Endothelial cell of umbilical vein (primary cell): ENCODE data around the gene METRNL. TPM values are rescaled to one million over a fixed set of nuclear protein-coding genes. Genes with fewer than 3 reads are reported as not detected.

Source experiments
- BruUV-seq: library from RNA; stranded (reverse); fragments of 400-500 nt; replicated peaks from 2 replicates; lab custom pipeline; 2021; lab: Mats Ljungman, UMichigan
- CTCF ChIA-PET: fragments of 300-600, 350-600 bp; sonication (Branson Sonifier 250); formaldehyde crosslinking; loops from one replicate; lab custom pipeline; 2021; ENCODE audit warnings: antibody characterized with exemption, inconsistent platforms; lab: Charles Lee
- POLR2A ChIA-PET: fragments of 300-600, 350-600 bp; sonication (Branson Sonifier 250); formaldehyde crosslinking; loops from one replicate; lab custom pipeline; 2021; ENCODE audit warnings: antibody characterized with exemption, inconsistent platforms; lab: Charles Lee
- DNase-seq: peaks from one replicate; pipeline ENCODE4 v3.0.0-alpha.2; 2011; ENCODE audit warnings: low read depth, low spot score
- FAIRE-seq: peaks from 2 replicates; lab custom pipeline; 2011; peaks lifted over from hg19 to GRCh38; lab: Jason Lieb, UNC
- H2AFZ ChIP-seq: 2 replicates; pipeline ENCODE4 v1.6.0; 2012; ENCODE audit warnings: low read depth, low read length, control low read depth, inconsistent platforms
- H3K27ac ChIP-seq: 2 replicates; pipeline ENCODE4 v1.5.1; 2011; ENCODE audit warnings: low read depth, mild to moderate bottlenecking, control low read depth, low read length, moderate library complexity; ENCODE audit not compliant: insufficient read depth
- H3K27me3 ChIP-seq, 2 experiments: 2 replicates each; pipeline versions ENCODE4 v1.6.0 to v1.6.1; 2011; ENCODE audit warnings: low read length in 2 of 2, mixed read lengths in 1 of 2; ENCODE audit not compliant: control insufficient read depth in 2 of 2, insufficient read depth in 2 of 2
- H3K36me3 ChIP-seq, 2 experiments: 2 replicates in 1 of 2; 3 replicates in 1 of 2; pipeline ENCODE4 v1.5.1; 2011; ENCODE audit warnings: low read length in 2 of 2, mild to moderate bottlenecking in 1 of 2, moderate library complexity in 1 of 2; ENCODE audit not compliant: control insufficient read depth in 2 of 2, insufficient read depth in 2 of 2; ENCODE audit errors: extremely low read depth in 1 of 2
- H3K4me1 ChIP-seq: 3 replicates; pipeline ENCODE4 v1.5.1; 2011; ENCODE audit warnings: mild to moderate bottlenecking, low read length; ENCODE audit not compliant: control insufficient read depth, insufficient read depth; ENCODE audit errors: extremely low read depth
- H3K4me2 ChIP-seq: 2 replicates; pipeline ENCODE4 v1.6.1; 2011; ENCODE audit warnings: low read length, control low read depth, mixed read lengths; ENCODE audit not compliant: insufficient read depth
- H3K4me3 ChIP-seq, 3 experiments: fragments of 200-600 bp in 1 of 3; sonication (generic), shearing (Covaris generic) in 1 of 3; replicated peaks in 1 of 3; 2 replicates each; pipeline ENCODE4 v1.5.1; 2011 to 2016; ENCODE audit warnings: control low read depth in 3 of 3, low read length in 3 of 3, mild to moderate bottlenecking in 2 of 3, inconsistent platforms in 1 of 3, low read depth in 1 of 3, moderate library complexity in 1 of 3; ENCODE audit not compliant: insufficient read depth in 1 of 3
- H3K79me2 ChIP-seq: 2 replicates; pipeline ENCODE4 v1.6.0; 2012; ENCODE audit warnings: low read length, inconsistent platforms; ENCODE audit not compliant: control insufficient read depth, insufficient read depth
- H3K9ac ChIP-seq: replicated peaks from 2 replicates; pipeline ENCODE3; 2011; ENCODE audit warnings: low read length, control low read depth; ENCODE audit not compliant: insufficient read depth; ENCODE audit errors: extremely low read depth
- H3K9me1 ChIP-seq: replicated peaks from 3 replicates; pipeline ENCODE4 v1.6.0; 2011; ENCODE audit warnings: mild to moderate bottlenecking, low read length; ENCODE audit not compliant: control insufficient read depth, insufficient read depth; ENCODE audit errors: extremely low read depth
- H3K9me3 ChIP-seq: replicated peaks from 2 replicates; pipeline ENCODE4 v1.5.1; 2012; ENCODE audit warnings: low read length, inconsistent platforms; ENCODE audit not compliant: control insufficient read depth, insufficient read depth
- H4K20me1 ChIP-seq: replicated peaks from 2 replicates; pipeline ENCODE3; 2011; ENCODE audit warnings: mild to moderate bottlenecking, low read length; ENCODE audit not compliant: control insufficient read depth, insufficient read depth; ENCODE audit errors: extremely low read depth
- EZH2 ChIP-seq: IDR thresholded peaks from 2 replicates; pipeline ENCODE4 v1.6.1; 2012; ENCODE audit warnings: borderline replicate concordance, low read depth, mild to moderate bottlenecking, moderate library complexity, low read length, inconsistent platforms; ENCODE audit not compliant: severe bottlenecking
- FOS ChIP-seq: IDR thresholded peaks from 2 replicates; pipeline ENCODE4 v1.6.1; 2011; ENCODE audit warnings: mild to moderate bottlenecking, low read length, moderate library complexity, borderline replicate concordance; ENCODE audit not compliant: insufficient read depth
- GATA2 ChIP-seq: IDR thresholded peaks from 2 replicates; pipeline ENCODE4 v1.7.0; 2011; ENCODE audit warnings: low read depth, mild to moderate bottlenecking, moderate library complexity, mixed read lengths, low read length; ENCODE audit not compliant: insufficient read length, insufficient read depth
- JUN ChIP-seq: IDR thresholded peaks from 2 replicates; pipeline ENCODE4 v1.6.1; 2011; ENCODE audit warnings: borderline replicate concordance, low read depth; ENCODE audit not compliant: insufficient read length, insufficient read depth
- MYC ChIP-seq: IDR thresholded peaks from one replicate; pipeline ENCODE4 v1.6.1; 2011; ENCODE audit warnings: mild to moderate bottlenecking, low read depth, low read length
- POLR2A ChIP-seq: IDR thresholded peaks from 2 replicates; pipeline ENCODE4 v1.6.1; 2012; ENCODE audit warnings: low read depth, mild to moderate bottlenecking, control low read depth, low read length
- POLR2AphosphoS5 ChIP-seq: IDR thresholded peaks from 2 replicates; pipeline ENCODE4 v1.6.1; 2012; ENCODE audit warnings: low read depth, mild to moderate bottlenecking, control low read depth, low read length, moderate library complexity; ENCODE audit not compliant: insufficient read depth
- dilution Hi-C: fragments of 300-500 bp; cut with MboI; formaldehyde crosslinking; loops from one replicate; pipeline ENCODE4 v1.15.0; 2019; ENCODE audit warnings: low sequenced_read_pairs; ENCODE audit not compliant: extremely low pct_ligation_motif_present
- intact Hi-C: fragments of 100-400 bp; cut with micrococcal nuclease; formaldehyde crosslinking; loops from one replicate; pipeline ENCODE4 v1.10.0; 2022
- polyA plus RNA-seq, 4 experiments: library from polyadenylated mRNA; depleted of rRNA in 3 of 4; stranded (reverse) in 3 of 4; unstranded in 1 of 4; fragments of >200 nt; gene quantifications; 2 replicates each; pipeline versions ENCODE4 v1.2.1 to v1.2.3, GENCODE V29; 2011 to 2012; ENCODE audit warnings: missing spikeins in 1 of 4
- total RNA-seq: library from RNA; stranded (reverse); gene quantifications from 2 replicates; pipeline ENCODE4 v1.2.3, GENCODE V29; 2021
- TF ChIP-seq, protein P1 (sequence below), 2 donors: IDR thresholded peaks; 1 replicate in 1 of 2; 2 replicates in 1 of 2; pipeline ENCODE4 v1.5.1; 2011; ENCODE audit warnings: low read length in 2 of 2, mild to moderate bottlenecking in 2 of 2, moderate library complexity in 2 of 2, control low read depth in 1 of 2, inconsistent platforms in 1 of 2, low read depth in 1 of 2; ENCODE audit not compliant: insufficient read depth in 1 of 2; ENCODE audit errors: extremely low read depth in 1 of 2
- TF ChIP-seq, protein P2 (sequence below): IDR thresholded peaks from 2 replicates; pipeline ENCODE4 v1.6.1; 2011; ENCODE audit not compliant: insufficient read depth, insufficient read length

METRNL gene
- total and polyA plus RNA-seq, 2 donors (not counting 3 experiments of a cell fraction or from before 2014, with no cell fraction given): 29.5 to 54.4 TPM

DNA sequence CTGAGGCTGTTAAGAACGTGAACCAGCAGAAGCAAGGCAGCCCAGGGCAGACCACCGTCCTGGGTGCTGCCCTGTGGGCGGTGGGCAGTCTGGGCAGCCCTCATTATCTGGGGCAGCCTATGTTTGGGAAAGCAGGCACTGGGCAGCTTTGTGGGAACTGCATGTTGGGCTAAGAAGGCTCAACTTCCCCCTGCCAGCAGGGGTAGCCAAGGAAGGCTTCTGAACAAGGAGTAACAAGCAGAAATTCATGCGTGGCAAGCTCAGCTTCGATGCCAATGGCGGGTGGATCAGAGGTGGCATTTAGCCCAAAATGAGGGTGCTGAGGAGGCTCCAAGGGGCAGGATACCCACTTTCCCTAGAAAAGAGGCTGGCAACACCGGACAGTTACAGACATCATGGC is 42.7 kb upstream of the METRNL start:
- H3K4me1 ChIP-seq: no peaks in the 10 kb centered on the region
- no peak overlapping the region for H3K9ac ChIP-seq
- CTCF ChIA-PET: no interaction called here
- TF ChIP-seq, protein P1, sequence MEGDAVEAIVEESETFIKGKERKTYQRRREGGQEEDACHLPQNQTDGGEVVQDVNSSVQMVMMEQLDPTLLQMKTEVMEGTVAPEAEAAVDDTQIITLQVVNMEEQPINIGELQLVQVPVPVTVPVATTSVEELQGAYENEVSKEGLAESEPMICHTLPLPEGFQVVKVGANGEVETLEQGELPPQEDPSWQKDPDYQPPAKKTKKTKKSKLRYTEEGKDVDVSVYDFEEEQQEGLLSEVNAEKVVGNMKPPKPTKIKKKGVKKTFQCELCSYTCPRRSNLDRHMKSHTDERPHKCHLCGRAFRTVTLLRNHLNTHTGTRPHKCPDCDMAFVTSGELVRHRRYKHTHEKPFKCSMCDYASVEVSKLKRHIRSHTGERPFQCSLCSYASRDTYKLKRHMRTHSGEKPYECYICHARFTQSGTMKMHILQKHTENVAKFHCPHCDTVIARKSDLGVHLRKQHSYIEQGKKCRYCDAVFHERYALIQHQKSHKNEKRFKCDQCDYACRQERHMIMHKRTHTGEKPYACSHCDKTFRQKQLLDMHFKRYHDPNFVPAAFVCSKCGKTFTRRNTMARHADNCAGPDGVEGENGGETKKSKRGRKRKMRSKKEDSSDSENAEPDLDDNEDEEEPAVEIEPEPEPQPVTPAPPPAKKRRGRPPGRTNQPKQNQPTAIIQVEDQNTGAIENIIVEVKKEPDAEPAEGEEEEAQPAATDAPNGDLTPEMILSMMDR (IDR thresholded peaks at IDR 0.05; ENCODE audit: extremely low read depth in 1 of 2, insufficient read depth in 1 of 2, low read depth in 1 of 2, low read length in 2 of 2): no peak
- no peak for TF ChIP-seq POLR2A
- FAIRE-seq (no peak), DNase-seq (no peak)
- H3K27ac ChIP-seq: no peak overlapping the region
- no peaks in the 10 kb centered on the region for H4K20me1 ChIP-seq
- no peaks in the 10 kb centered on the region for H3K27me3 ChIP-seq
- no TSS peak for BruUV-seq
- intact Hi-C loops: no loop called here
- dilution Hi-C loops: no loop called here
- POLR2A ChIA-PET: no interaction called here
- no peaks in the 10 kb centered on the region for H3K79me2 ChIP-seq
- no peak overlapping the region for H2AFZ ChIP-seq
- H3K9me3 ChIP-seq: no peaks in the 10 kb centered on the region
- no peak overlapping the region for H3K4me3 ChIP-seq
- H3K4me2 ChIP-seq: no peak overlapping the region
- no peaks in the 10 kb centered on the region for H3K9me1 ChIP-seq
- no peaks in the 10 kb centered on the region for H3K36me3 ChIP-seq

DNA sequence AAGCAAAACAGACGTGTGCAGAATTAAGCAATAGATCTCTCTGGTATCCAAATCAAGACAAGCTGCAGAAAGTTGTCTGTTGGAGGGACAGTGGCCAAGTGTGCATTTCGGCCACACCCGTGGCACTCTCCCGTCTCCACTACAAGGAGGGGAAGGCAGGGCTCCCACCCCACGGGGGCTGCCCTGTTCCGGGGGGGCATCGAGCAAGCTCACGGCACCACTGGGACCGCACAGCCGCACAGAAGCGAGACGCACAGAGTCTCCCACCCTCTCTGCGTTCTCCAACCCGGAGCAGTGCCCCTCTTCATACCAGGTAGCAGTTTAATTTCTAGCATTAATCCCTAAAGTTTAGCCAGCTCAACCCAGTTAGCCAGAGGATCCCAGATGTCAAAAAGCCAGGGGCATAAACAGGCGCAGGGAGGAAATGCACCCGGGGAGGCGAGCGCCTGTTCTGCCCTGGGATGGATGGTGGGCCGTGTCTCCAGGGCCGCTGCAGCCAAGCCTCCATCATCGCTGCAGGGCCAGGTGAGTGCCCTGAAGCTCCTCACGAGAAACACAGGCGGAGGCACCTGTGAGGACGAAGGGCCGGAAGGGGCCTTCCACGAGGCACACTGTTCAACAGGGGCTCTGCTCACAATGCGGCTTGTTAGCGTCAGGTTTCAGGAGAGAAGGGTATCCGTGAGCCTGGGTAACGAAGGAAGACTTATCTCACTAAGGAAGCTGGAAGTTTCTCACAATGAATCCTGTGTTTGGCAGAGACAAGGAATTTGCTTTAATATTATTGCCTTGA is 42.1 kb upstream of the METRNL start:
- H3K9ac ChIP-seq: no peak overlapping the region
- H3K4me3 ChIP-seq: no peak overlapping the region
- no peak overlapping the region for H3K4me2 ChIP-seq
- ChIA-PET POLR2A (no interaction called here), CTCF (no interaction called here)
- DNase-seq: no peak
- H4K20me1 ChIP-seq: no peaks in the 10 kb centered on the region
- H3K79me2 ChIP-seq: no peaks in the 10 kb centered on the region
- H3K9me1 ChIP-seq: no peaks in the 10 kb centered on the region
- H3K27me3 ChIP-seq: no peaks in the 10 kb centered on the region
- no peaks in the 10 kb centered on the region for H3K36me3 ChIP-seq
- H3K4me1 ChIP-seq: no peaks in the 10 kb centered on the region
- FAIRE-seq: no peak
- BruUV-seq: no TSS peak
- dilution Hi-C loops (no loop called here), intact Hi-C loops (no loop called here)
- no peak for TF ChIP-seq FOS
- TF ChIP-seq JUN: no peak
- TF ChIP-seq, protein P1 (IDR thresholded peaks at IDR 0.05; ENCODE audit: extremely low read depth in 1 of 2, insufficient read depth in 1 of 2, low read depth in 1 of 2, low read length in 2 of 2): no peak
- no peak for TF ChIP-seq EZH2
- TF ChIP-seq, protein P2, sequence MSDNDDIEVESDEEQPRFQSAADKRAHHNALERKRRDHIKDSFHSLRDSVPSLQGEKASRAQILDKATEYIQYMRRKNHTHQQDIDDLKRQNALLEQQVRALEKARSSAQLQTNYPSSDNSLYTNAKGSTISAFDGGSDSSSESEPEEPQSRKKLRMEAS: no peak
- no peak for TF ChIP-seq GATA2
- no peak for TF ChIP-seq POLR2AphosphoS5
- no peak for TF ChIP-seq POLR2A
- no peak for TF ChIP-seq MYC
- H3K27ac ChIP-seq: no peak overlapping the region
- no peak overlapping the region for H2AFZ ChIP-seq
- H3K9me3 ChIP-seq: no peaks in the 10 kb centered on the region
